ENCODE measurements around the gene EMP1.

The EMP1 gene

DNA sequence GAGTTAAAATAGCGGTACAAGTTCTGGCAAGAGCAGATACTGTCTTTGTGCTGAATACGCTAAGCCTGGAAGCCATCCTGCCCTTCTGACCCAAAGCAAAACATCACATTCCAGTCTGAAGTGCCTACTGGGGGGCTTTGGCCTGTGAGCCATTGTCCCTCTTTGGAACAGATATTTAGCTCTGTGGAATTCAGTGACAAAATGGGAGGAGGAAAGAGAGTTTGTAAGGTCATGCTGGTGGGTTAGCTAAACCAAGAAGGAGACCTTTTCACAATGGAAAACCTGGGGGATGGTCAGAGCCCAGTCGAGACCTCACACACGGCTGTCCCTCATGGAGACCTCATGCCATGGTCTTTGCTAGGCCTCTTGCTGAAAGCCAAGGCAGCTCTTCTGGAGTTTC is 18.5 kb downstream of the EMP1 start:
- no peak overlapping the region for H3K4me3 Mint-ChIP-seq
- H3K4me1 Mint-ChIP-seq (ENCODE audit: low read depth): peaks cover 22% of the 10 kb centered on the region
- H3K27me3 Mint-ChIP-seq: no peaks in the 10 kb centered on the region
- H3K36me3 Mint-ChIP-seq (ENCODE audit: low read depth): no peaks in the 10 kb centered on the region
- H3K27ac Mint-ChIP-seq: no peak overlapping the region
- no peaks in the 10 kb centered on the region for H3K9me3 Mint-ChIP-seq

DNA sequence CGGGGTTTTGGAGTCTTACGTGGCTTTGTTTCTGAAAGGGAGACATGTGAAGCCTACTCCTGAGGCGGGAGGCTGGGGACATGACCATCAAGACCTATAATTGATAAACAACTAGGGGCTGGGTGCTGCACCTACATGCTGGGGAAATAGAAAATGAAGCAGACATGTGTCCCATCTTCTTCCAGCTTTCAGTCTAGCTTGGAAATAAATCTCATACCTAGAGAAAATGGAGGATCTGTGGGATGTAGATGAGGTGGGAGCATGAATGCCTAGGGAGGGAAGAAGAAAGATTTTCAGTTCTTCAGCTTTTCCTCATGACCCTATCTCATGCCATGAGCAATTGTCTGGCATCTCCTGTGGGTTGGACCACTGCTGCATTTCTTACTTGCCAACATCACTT is 22.1 kb downstream of the EMP1 start:
- Mint-ChIP-seq H3K36me3 (ENCODE audit: low read depth) (no peaks in the 10 kb centered on the region), H3K27ac (no peak overlapping the region), H3K4me1 (ENCODE audit: low read depth) (no peaks in the 10 kb centered on the region), H3K9me3 (no peaks in the 10 kb centered on the region), H3K4me3 (no peak overlapping the region), H3K27me3 (no peaks in the 10 kb centered on the region)

- H3K4me1 Mint-ChIP-seq (ENCODE audit: low read depth): no peaks in the 10 kb centered on the region
- no peak overlapping the region for H3K27ac Mint-ChIP-seq
- no peaks in the 10 kb centered on the region for H3K9me3 Mint-ChIP-seq
- H3K36me3 Mint-ChIP-seq (ENCODE audit: low read depth): no peaks in the 10 kb centered on the region
- no peaks in the 10 kb centered on the region for H3K27me3 Mint-ChIP-seq
- no peak overlapping the region for H3K4me3 Mint-ChIP-seq
These were observed 22.8 kb downstream of the EMP1 start for GRCh38 chr12:13219320-13219719.

GRCh38 chr12:13220838-13221237 is 24.3 kb downstream of the EMP1 start:
- Mint-ChIP-seq H3K27me3 (peaks cover 7% of the 10 kb centered on the region), H3K4me1 (ENCODE audit: low read depth) (no peaks in the 10 kb centered on the region)

DNA sequence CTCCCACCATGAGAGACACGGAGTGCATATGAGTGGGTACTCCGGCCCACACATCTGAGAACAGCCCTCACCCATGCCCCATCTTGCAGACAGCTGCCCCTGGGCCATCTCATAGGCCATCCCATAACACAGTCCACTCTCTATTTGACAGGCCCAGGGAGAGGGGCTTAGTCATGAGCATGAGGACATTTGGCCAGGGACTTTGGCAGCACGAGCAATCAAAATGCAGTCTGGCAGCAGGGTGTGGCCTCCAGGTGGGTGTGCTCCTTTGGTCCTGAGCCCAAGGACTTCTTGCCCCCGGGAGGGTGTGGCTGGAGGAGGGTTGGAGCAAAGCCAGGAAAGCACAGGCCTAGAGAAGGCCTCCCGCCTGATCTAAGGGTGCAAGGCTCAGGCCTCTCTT is 25.6 kb downstream of the EMP1 start:
- Mint-ChIP-seq H3K27ac (no peak overlapping the region), H3K4me3 (no peak overlapping the region), H3K4me1 (ENCODE audit: low read depth) (no peaks in the 10 kb centered on the region), H3K27me3 (peaks cover 18% of the 10 kb centered on the region), H3K9me3 (no peaks in the 10 kb centered on the region), H3K36me3 (ENCODE audit: low read depth) (no peaks in the 10 kb centered on the region)

More at GRCh38 chr12:13220838-13221237, 24.3 kb downstream of the EMP1 start:
- Mint-ChIP-seq H3K9me3 (no peaks in the 10 kb centered on the region), H3K36me3 (ENCODE audit: low read depth) (no peaks in the 10 kb centered on the region), H3K27ac (no peak overlapping the region), H3K4me3 (no peak overlapping the region)

DNA sequence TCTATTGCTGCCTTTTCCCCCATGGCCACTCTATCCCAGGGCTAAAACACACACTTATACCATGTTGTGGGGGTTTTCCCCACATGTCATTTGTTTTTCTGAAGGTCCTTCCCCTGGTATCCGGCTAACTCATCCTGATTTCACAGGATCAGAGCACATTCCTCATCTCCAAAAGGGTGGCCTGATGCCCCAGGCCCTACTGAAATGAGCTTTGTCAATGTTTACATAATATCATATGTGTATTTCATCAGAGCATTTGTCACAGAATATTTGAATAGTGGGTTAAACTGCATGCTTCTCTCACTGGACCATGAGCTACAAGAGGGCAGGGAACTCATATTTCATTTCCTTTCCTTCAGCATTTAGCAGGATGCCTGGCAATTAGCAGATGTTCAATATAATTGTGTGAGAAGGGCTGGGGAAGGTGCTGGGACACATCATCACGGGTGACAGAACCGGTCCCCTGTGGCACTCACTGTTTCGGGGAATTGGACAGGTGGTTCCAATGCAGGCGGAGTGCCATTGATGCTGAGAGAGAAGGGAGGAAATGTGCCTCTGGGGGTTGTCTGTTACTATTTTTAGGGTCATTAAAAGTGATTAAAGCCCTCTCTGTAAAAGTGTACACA is 26.8 kb downstream of the EMP1 start:
- Mint-ChIP-seq H3K4me1 (ENCODE audit: low read depth) (no peaks in the 10 kb centered on the region), H3K4me3 (no peak overlapping the region), H3K27me3 (peaks cover 25% of the 10 kb centered on the region), H3K9me3 (no peaks in the 10 kb centered on the region), H3K36me3 (ENCODE audit: low read depth) (no peaks in the 10 kb centered on the region), H3K27ac (no peak overlapping the region)

DNA sequence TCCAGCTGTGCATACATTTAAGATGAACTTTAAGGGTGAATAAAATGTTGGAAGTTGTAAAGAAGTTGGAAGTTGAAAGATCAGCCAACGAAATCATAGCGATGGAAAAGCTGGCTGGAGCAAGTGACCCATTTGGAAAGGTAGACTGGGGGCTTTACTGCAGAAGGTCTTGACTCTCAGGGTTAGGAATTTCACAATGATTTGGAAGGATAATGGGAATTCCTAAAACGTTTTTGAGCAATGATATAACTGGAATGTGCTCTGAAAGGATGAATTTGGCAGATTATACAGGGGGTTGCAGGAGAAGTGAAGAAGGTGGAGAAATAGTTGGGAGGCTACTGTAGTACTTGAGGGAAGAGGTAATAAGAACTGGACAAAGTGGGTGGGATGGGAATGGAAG is 27.4 kb downstream of the EMP1 start:
- Mint-ChIP-seq H3K9me3 (no peaks in the 10 kb centered on the region), H3K4me3 (no peak overlapping the region), H3K4me1 (ENCODE audit: low read depth) (no peaks in the 10 kb centered on the region), H3K27me3 (peaks cover 29% of the 10 kb centered on the region), H3K36me3 (ENCODE audit: low read depth) (no peaks in the 10 kb centered on the region), H3K27ac (no peak overlapping the region)

GRCh38 chr12:13227191-13227590 is 30.7 kb downstream of the EMP1 start:
- Mint-ChIP-seq H3K4me1 (ENCODE audit: low read depth) (no peaks in the 10 kb centered on the region), H3K36me3 (ENCODE audit: low read depth) (no peaks in the 10 kb centered on the region), H3K27ac (no peak overlapping the region), H3K9me3 (no peaks in the 10 kb centered on the region), H3K27me3 (peaks cover 35% of the 10 kb centered on the region), H3K4me3 (no peak overlapping the region)

DNA sequence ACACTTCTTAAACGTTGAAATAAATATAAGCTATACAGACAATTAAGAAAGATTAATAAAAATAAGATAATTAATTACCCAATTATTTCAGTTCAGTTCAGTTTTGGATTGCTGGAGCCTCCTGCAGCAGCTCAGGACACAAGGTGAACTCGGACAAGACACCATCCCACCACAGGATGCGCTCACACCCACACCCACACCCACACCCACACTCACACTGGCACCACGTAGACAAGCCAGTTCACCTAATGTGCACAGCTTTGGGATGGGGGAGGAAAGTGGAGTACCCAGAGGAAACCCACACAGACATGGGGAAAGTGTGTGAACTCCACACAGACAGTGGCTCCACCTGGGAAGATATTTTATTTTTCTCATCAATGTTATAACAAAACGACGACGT is 32.1 kb downstream of the EMP1 start:
- H3K9me3 Mint-ChIP-seq: no peaks in the 10 kb centered on the region
- H3K27me3 Mint-ChIP-seq: peaks cover 35% of the 10 kb centered on the region
- no peak overlapping the region for H3K4me3 Mint-ChIP-seq
- no peaks in the 10 kb centered on the region for H3K36me3 Mint-ChIP-seq (ENCODE audit: low read depth)
- H3K4me1 Mint-ChIP-seq (ENCODE audit: low read depth): no peaks in the 10 kb centered on the region
- H3K27ac Mint-ChIP-seq: no peak overlapping the region

DNA sequence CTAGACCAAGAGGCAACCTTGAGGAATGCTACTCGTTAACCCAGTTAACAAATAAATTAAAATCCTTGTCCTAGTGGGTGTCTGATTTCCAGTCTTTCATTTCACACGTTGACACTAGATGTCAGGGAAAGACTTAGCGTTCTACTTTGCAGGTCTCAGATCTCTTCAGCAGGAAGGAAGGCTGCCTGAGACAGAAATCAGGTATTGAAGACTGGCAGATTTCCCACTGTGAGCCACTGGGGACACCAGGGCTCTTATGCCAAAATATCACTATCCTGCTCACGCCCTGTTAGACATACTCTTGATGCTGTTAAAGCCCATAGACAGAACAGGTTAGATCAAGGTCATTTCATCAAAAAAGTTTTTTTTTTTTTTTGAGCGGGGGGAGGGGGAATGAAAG is 33.0 kb downstream of the EMP1 start:
- Mint-ChIP-seq H3K9me3 (no peaks in the 10 kb centered on the region), H3K4me3 (no peak overlapping the region), H3K4me1 (ENCODE audit: low read depth) (no peaks in the 10 kb centered on the region), H3K36me3 (ENCODE audit: low read depth) (no peaks in the 10 kb centered on the region), H3K27me3 (peaks cover 35% of the 10 kb centered on the region), H3K27ac (no peak overlapping the region)

GRCh38 chr12:13230500-13230899 is 34.0 kb downstream of the EMP1 start:
- Mint-ChIP-seq H3K4me1 (ENCODE audit: low read depth) (no peaks in the 10 kb centered on the region), H3K27me3 (peaks cover 29% of the 10 kb centered on the region), H3K4me3 (no peak overlapping the region), H3K27ac (no peak overlapping the region), H3K9me3 (no peaks in the 10 kb centered on the region), H3K36me3 (ENCODE audit: low read depth) (no peaks in the 10 kb centered on the region)

GRCh38 chr12:13233830-13234641 is 37.5 kb downstream of the EMP1 start:
- peaks cover 9% of the 10 kb centered on the region for H3K27me3 Mint-ChIP-seq
- no peaks in the 10 kb centered on the region for H3K36me3 Mint-ChIP-seq (ENCODE audit: low read depth)
- no peak overlapping the region for H3K4me3 Mint-ChIP-seq
- no peak overlapping the region for H3K27ac Mint-ChIP-seq
- no peaks in the 10 kb centered on the region for H3K9me3 Mint-ChIP-seq
- no peaks in the 10 kb centered on the region for H3K4me1 Mint-ChIP-seq (ENCODE audit: low read depth)

GRCh38 chr12:13238204-13238603 is 41.7 kb downstream of the EMP1 start:
- Mint-ChIP-seq H3K27me3 (peaks cover 20% of the 10 kb centered on the region), H3K36me3 (ENCODE audit: low read depth) (no peaks in the 10 kb centered on the region), H3K9me3 (no peaks in the 10 kb centered on the region), H3K4me3 (no peak overlapping the region), H3K4me1 (ENCODE audit: low read depth) (no peaks in the 10 kb centered on the region), H3K27ac (no peak overlapping the region)

DNA sequence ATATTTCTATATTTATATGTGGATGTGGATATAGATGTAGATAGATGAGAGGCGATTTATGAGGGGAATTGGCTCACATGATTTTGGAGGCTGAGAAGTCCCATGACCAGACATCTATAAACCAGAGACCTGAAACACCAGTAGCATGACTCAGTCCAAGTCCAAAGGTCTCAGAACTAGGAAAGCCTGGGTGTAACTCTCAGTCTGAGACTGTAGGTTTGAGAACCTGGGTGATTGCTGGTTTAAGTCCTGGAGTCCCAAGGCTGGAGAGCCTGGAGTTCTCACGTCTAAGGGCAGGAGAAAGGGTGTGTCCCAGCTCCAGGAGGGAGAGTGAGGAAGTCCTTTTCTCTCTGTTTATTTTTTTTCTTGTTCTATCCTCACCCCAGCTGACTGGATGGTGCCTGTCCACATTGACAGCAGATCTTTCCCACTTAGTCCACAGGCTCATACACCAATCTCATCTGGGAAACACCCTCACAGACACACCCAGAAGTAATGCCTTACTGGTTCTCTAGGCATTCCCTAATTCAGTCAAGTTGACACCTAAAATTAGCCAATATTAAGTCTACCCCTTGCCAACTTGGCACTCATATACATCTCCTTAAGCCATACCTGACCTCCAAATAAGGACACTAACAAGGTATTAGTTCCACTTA is 45.4 kb downstream of the EMP1 start:
- no peaks in the 10 kb centered on the region for H3K4me1 Mint-ChIP-seq (ENCODE audit: low read depth)
- H3K27ac Mint-ChIP-seq: no peak overlapping the region
- no peaks in the 10 kb centered on the region for H3K36me3 Mint-ChIP-seq (ENCODE audit: low read depth)
- H3K9me3 Mint-ChIP-seq: no peaks in the 10 kb centered on the region
- no peak overlapping the region for H3K4me3 Mint-ChIP-seq
- H3K27me3 Mint-ChIP-seq: peaks cover 24% of the 10 kb centered on the region

GRCh38 chr12:13242936-13243335 is 46.4 kb downstream of the EMP1 start:
- no peaks in the 10 kb centered on the region for H3K36me3 Mint-ChIP-seq (ENCODE audit: low read depth)
- H3K9me3 Mint-ChIP-seq: no peaks in the 10 kb centered on the region
- H3K27me3 Mint-ChIP-seq: peaks cover 24% of the 10 kb centered on the region
- no peak overlapping the region for H3K27ac Mint-ChIP-seq
- no peaks in the 10 kb centered on the region for H3K4me1 Mint-ChIP-seq (ENCODE audit: low read depth)
- H3K4me3 Mint-ChIP-seq: no peak overlapping the region

Data from stimulated activated naive CD8-positive, alpha-beta T cell treated with anti-CD3 and anti-CD28 coated beads, Interleukin-15, Interleukin-2, amounts not matched to agents 100 ng/mL and 50 ng/mL, for 24 hours (primary cell).